H54 (cell line): ENCODE measurements around the gene SELE.

Experiments used
- DNase-seq: peaks from one replicate; pipeline ENCODE4 v3.0.0; 2011; ENCODE audit warnings: low spot score, mixed read lengths; ENCODE audit not compliant: insufficient read length
- FAIRE-seq: peaks from 3 replicates; lab custom pipeline; 2011; peaks lifted over from hg19 to GRCh38; lab: Jason Lieb, UNC
- POLR2A ChIP-seq: IDR thresholded peaks from 2 replicates; pipeline ENCODE4 v1.6.1; 2011; ENCODE audit warnings: low read depth, mild to moderate bottlenecking, low read length

SELE gene

DNA sequence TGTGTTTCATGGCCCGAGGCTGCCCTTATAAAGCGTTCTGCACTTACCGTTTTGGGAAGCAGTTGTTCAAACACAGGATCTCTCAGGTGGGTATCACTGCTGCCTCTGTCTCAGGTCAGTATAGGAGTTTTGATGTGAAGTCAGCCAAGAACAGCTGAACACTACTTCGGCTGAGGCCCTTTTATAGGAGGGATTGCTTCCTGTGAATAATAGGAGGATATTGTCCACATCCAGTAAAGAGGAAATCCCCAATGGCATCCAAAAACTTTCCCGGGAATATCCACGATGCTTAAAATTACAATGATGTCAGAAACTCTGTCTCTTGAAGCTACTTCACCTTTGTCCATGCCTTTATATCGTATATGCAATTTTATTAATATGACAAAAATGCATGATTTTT lies at the start of gene SELE:
SELE (minus strand) TSS at position 156 of the 400 bp plus-strand sequence. CDS start 467 bp downstream, outside the sequence.
- no peak for DNase-seq
- no peak for FAIRE-seq
- no peak for TF ChIP-seq POLR2A

- DNase-seq (no peak), FAIRE-seq (no peak)
- no peak for TF ChIP-seq POLR2A
Observed at GRCh38 chr1:169782596-169782995, 48.7 kb upstream of the SELE start.

- no peak for TF ChIP-seq POLR2A
- DNase-seq (peak; percentile 29), FAIRE-seq (peak; percentile 64)
Observed at GRCh38 chr1:169779970-169780369, 46.1 kb upstream of the SELE start.

DNA sequence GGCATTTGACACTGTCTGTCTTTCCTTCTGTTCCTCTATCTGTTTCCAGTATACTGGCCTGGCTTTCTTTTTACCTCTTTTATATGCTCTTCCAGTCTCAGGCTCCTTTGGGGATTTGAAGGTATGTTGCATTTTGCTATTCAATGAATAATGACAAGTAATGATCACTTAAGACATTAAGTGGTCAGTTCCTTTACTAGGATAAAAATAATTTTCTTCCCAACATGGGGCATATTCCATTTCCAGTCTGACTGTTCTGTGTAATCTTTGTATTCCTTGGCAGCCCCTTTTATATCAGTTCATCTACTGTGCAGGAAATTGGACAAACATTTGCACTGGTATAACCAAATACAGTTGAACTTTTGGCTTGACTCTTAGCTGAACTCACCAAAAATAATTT lies 45.3 kb upstream of the SELE start:
- TF ChIP-seq POLR2A: no peak
- DNase-seq (no peak), FAIRE-seq (no peak)

GRCh38 chr1:169776440-169776839 lies 42.6 kb upstream of the SELE start:
- no peak for TF ChIP-seq POLR2A
- FAIRE-seq (no peak), DNase-seq (no peak)

- TF ChIP-seq POLR2A: no peak
- FAIRE-seq (no peak), DNase-seq (no peak)
Observed at GRCh38 chr1:169768161-169768560, 34.3 kb upstream of the SELE start.

- FAIRE-seq: no peak
- no peak for TF ChIP-seq POLR2A
- DNase-seq: no peak
Observed at GRCh38 chr1:169765580-169766331, 31.9 kb upstream of the SELE start.

DNA sequence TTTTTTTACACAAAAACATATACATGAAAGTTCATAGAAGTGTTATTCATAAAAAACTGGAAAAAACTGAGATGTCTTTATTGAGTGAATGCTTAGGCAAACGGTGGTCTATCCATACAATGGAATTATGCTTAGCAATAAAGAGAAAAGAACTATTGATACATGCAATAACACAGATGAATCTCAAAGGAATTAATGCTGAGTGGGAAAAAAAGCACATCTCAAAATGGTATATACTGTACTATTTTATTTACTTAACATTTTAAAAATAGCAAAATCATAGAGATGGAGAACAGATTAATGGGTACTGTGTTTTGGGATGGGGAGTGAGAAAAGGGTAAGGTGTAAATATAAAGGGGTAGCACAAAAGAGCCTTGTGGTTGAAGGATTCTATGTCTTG lies 31.0 kb upstream of the SELE start:
- TF ChIP-seq POLR2A: no peak
- no peak for FAIRE-seq
- DNase-seq: no peak

- TF ChIP-seq POLR2A: no peak
- DNase-seq (no peak), FAIRE-seq (no peak)
Observed at GRCh38 chr1:169762699-169763098, 28.8 kb upstream of the SELE start.

DNA sequence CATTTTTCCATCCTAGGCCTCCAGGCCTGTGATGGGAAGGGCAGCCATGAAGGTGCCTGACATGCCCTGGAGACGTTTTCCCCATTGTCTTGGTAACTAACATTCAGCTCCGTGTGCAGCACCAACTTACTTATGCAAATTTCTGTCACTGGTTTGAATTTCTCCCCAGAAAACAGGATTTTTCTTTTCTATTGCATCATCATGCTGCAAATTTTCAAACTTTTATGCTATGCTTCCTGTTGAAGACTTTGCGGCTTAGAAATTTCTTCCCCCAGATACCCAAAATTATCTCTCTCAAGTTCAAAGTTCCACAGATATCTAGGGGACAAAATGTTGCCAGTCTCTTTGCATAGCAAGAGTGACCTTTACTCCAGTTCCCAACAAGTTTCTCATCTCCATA lies 25.2 kb upstream of the SELE start:
- DNase-seq (no peak), FAIRE-seq (no peak)
- TF ChIP-seq POLR2A: no peak

DNA sequence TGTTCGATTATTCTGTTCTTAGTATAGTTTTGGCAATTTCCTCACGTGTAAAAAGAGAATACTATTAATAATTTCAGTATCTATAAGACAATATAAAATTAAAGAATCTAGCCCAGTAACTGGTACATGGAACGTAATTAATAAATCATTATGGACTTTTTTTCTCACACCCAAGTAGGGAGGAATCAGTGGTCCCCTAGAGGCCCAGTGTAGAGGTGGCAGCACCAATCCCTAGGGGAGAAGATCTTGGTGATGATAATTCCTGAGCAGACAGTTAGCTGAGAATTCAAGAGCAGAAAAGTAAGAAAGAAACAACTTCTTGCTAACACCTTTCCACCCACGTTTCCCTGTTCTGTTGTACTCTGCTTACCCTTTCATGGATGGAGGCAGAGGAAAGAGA lies 19.7 kb upstream of the SELE start:
- DNase-seq: no peak
- no peak for FAIRE-seq
- no peak for TF ChIP-seq POLR2A

DNA sequence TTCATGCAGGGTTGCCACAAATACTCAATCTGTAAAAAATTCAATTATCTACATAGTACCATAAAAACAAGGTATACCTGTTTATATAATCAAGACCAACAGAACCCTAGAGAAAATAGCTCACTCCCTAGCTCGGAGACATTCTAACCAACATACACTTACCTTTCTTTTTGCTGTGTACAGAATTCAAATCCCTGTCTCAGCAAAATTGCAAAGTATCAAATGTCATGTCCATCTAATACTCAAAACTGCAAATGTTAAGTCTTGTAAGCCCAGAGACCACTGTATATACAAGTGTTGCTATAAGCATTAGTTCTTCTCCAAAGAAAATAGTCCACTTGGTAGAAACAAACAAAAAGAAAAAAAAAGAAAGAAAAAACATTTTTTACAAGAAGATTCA lies 16.2 kb upstream of the SELE start:
- no peak for FAIRE-seq
- no peak for DNase-seq
- no peak for TF ChIP-seq POLR2A

GRCh38 chr1:169746550-169746949 lies 12.7 kb upstream of the SELE start:
- FAIRE-seq: no peak
- TF ChIP-seq POLR2A: no peak

GRCh38 chr1:169745015-169745861 lies 11.4 kb upstream of the SELE start:
- DNase-seq (no peak), FAIRE-seq (no peak)
- TF ChIP-seq POLR2A: no peak

More at GRCh38 chr1:169746550-169746949, 12.7 kb upstream of the SELE start:
- no peak for DNase-seq
